ENCODE results near the gene ACSS3. TPM values are rescaled to one million over a fixed set of nuclear protein-coding genes. Genes with fewer than 3 reads are reported as not detected.

Gene ACSS3
- total and polyA plus RNA-seq, 2 donors (not counting 3 experiments of a cell fraction or from before 2014, with no cell fraction given), result 0.12 to 0.86 TPM

GRCh38 chr12:81092053-81092452 is 14.2 kb downstream of the ACSS3 start:
- Histone ChIP-seq H3K9ac (replicated peaks; ENCODE audit: extremely low read depth, insufficient read depth, low read length) (no peak overlapping the region), H3K36me3 (ENCODE audit: control insufficient read depth in 2 of 2, extremely low read depth in 1 of 2, insufficient read depth in 2 of 2, low read length in 2 of 2) (no peaks in the 10 kb centered on the region), H3K27ac (ENCODE audit: insufficient read depth, low read depth, low read length) (no peak overlapping the region), H3K9me3 (replicated peaks; ENCODE audit: control insufficient read depth, insufficient read depth, low read length) (no peaks in the 10 kb centered on the region), H3K9me1 (replicated peaks; ENCODE audit: control insufficient read depth, extremely low read depth, insufficient read depth, low read length) (no peaks in the 10 kb centered on the region), H3K79me2 (ENCODE audit: control insufficient read depth, insufficient read depth, low read length) (no peaks in the 10 kb centered on the region), H3K4me2 (ENCODE audit: insufficient read depth, low read length) (no peak overlapping the region), H2AFZ (ENCODE audit: low read depth, low read length) (no peak overlapping the region), H3K4me3 (replicated peaks in 1 of 3; ENCODE audit: insufficient read depth in 1 of 3, low read depth in 1 of 3, low read length in 3 of 3) (no peak overlapping the region), H3K27me3 (ENCODE audit: control insufficient read depth in 2 of 2, insufficient read depth in 2 of 2, low read length in 2 of 2) (peaks cover 1 to 2% of the 10 kb centered on the region in 2 experiments), H3K4me1 (ENCODE audit: control insufficient read depth, extremely low read depth, insufficient read depth, low read length) (no peaks in the 10 kb centered on the region), H4K20me1 (replicated peaks; ENCODE audit: control insufficient read depth, extremely low read depth, insufficient read depth, low read length) (no peaks in the 10 kb centered on the region)
- TF ChIP-seq POLR2AphosphoS5 (IDR thresholded peaks at IDR 0.05; ENCODE audit: insufficient read depth, low read depth, low read length) (no peak), EZH2 (IDR thresholded peaks at IDR 0.05; ENCODE audit: borderline replicate concordance, low read depth, low read length, severe bottlenecking) (no peak), POLR2A (IDR thresholded peaks at IDR 0.05; ENCODE audit: low read depth, low read length) (no peak), GATA2 (IDR thresholded peaks at IDR 0.05; ENCODE audit: insufficient read depth, insufficient read length, low read depth, low read length) (no peak), FOS (IDR thresholded peaks at IDR 0.05; ENCODE audit: borderline replicate concordance, insufficient read depth, low read length) (no peak), MYC (IDR thresholded peaks at IDR 0.05; ENCODE audit: low read depth, low read length) (no peak)
- TF ChIP-seq, protein P1, sequence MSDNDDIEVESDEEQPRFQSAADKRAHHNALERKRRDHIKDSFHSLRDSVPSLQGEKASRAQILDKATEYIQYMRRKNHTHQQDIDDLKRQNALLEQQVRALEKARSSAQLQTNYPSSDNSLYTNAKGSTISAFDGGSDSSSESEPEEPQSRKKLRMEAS (IDR thresholded peaks at IDR 0.05; ENCODE audit: insufficient read depth, insufficient read length), result no peak
- TF ChIP-seq, protein P2, sequence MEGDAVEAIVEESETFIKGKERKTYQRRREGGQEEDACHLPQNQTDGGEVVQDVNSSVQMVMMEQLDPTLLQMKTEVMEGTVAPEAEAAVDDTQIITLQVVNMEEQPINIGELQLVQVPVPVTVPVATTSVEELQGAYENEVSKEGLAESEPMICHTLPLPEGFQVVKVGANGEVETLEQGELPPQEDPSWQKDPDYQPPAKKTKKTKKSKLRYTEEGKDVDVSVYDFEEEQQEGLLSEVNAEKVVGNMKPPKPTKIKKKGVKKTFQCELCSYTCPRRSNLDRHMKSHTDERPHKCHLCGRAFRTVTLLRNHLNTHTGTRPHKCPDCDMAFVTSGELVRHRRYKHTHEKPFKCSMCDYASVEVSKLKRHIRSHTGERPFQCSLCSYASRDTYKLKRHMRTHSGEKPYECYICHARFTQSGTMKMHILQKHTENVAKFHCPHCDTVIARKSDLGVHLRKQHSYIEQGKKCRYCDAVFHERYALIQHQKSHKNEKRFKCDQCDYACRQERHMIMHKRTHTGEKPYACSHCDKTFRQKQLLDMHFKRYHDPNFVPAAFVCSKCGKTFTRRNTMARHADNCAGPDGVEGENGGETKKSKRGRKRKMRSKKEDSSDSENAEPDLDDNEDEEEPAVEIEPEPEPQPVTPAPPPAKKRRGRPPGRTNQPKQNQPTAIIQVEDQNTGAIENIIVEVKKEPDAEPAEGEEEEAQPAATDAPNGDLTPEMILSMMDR (IDR thresholded peaks at IDR 0.05; ENCODE audit: extremely low read depth in 1 of 2, insufficient read depth in 1 of 2, low read depth in 1 of 2, low read length in 2 of 2), result no peak
- DNase-seq (ENCODE audit: low read depth, low spot score) (no peak), FAIRE-seq (no peak)
- ChIA-PET POLR2A (no interaction called here), CTCF (no interaction called here)
- BruUV-seq (replicated peaks), result no TSS peak
- intact Hi-C loops (cut with micrococcal nuclease) (no loop called here), dilution Hi-C loops (cut with MboI; ENCODE audit: extremely low pct_ligation_motif_present, low sequenced_read_pairs) (no loop called here)

All from endothelial cell of umbilical vein (primary cell).